ENCODE data around the gene MSI1.

GRCh38 chr12:120367924-120368788 lies 808 bp downstream of the MSI1 start:
- peak; percentile 10 for TF ChIP-seq EZH2 (IDR thresholded peaks at IDR 0.05; ENCODE audit: borderline replicate concordance, low read depth, low read length, poor library complexity, severe bottlenecking)
- TF ChIP-seq CTCF (conservative IDR thresholded peaks at IDR 0.05; ENCODE audit: low read depth, low read length) = no peak
